GM21723 (cell line): Measurements from ENCODE around the gene BNIP5.
A peak's percentile ranks its signal among the peaks of the same experiment; 100 is the strongest.

Source experiments
- ATAC-seq: cut with Tn5 transposase; IDR thresholded peaks from one replicate; pipeline ENCODE4 v1.9.1; 2021; ENCODE audit warnings: mild to moderate bottlenecking, moderate library complexity; ENCODE audit not compliant: unreplicated experiment

Gene BNIP5

GRCh38 chr6:36326356-36326995 is 10.2 kb downstream of the BNIP5 start:
- no peak for ATAC-seq

- no peak for ATAC-seq
These were observed 12.0 kb downstream of the BNIP5 start for GRCh38 chr6:36324715-36325114.

- no peak for ATAC-seq
These were observed 12.5 kb downstream of the BNIP5 start for GRCh38 chr6:36324191-36324590.

GRCh38 chr6:36323062-36323461 is 13.6 kb downstream of the BNIP5 start:
- no peak for ATAC-seq

GRCh38 chr6:36322591-36322990 is 14.1 kb downstream of the BNIP5 start:
- no peak for ATAC-seq

- no peak for ATAC-seq
These were observed 16.2 kb downstream of the BNIP5 start for GRCh38 chr6:36320475-36320874.

- no peak for ATAC-seq
These were observed 16.9 kb downstream of the BNIP5 start for GRCh38 chr6:36319821-36320220.

- no peak for ATAC-seq
These were observed 17.3 kb downstream of the BNIP5 start for GRCh38 chr6:36319436-36319762.

- ATAC-seq = no peak
These were observed 17.8 kb downstream of the BNIP5 start for GRCh38 chr6:36318690-36319435.

- ATAC-seq = no peak
These were observed 19.1 kb downstream of the BNIP5 start for GRCh38 chr6:36317623-36318022.

- ATAC-seq = no peak
These were observed 20.8 kb downstream of the BNIP5 start for GRCh38 chr6:36315921-36316320.

GRCh38 chr6:36314221-36315014 is 22.3 kb downstream of the BNIP5 start:
- ATAC-seq = no peak

- ATAC-seq = no peak
These were observed 23.1 kb downstream of the BNIP5 start for GRCh38 chr6:36313649-36313936.

GRCh38 chr6:36312854-36313648 is 23.6 kb downstream of the BNIP5 start:
- ATAC-seq = no peak

- ATAC-seq = no peak
These were observed 26.8 kb downstream of the BNIP5 start for GRCh38 chr6:36309900-36310299.

- ATAC-seq = no peak
These were observed 27.5 kb downstream of the BNIP5 start for GRCh38 chr6:36309203-36309602.

GRCh38 chr6:36308514-36308913 is 28.2 kb downstream of the BNIP5 start:
- no peak for ATAC-seq

GRCh38 chr6:36306375-36306774 is 30.3 kb downstream of the BNIP5 start:
- no peak for ATAC-seq

GRCh38 chr6:36305885-36306284 is 30.8 kb downstream of the BNIP5 start:
- ATAC-seq = no peak

- ATAC-seq = peak; percentile 82
These were observed 34.3 kb downstream of the BNIP5 start for GRCh38 chr6:36302227-36302976.

GRCh38 chr6:36301781-36302180 is 34.9 kb downstream of the BNIP5 start:
- ATAC-seq = no peak
